Subcutaneous abdominal adipose tissue (tissue), 5 donors: ENCODE results near the gene CLDN9.

Source experiments
- H3K27ac ChIP-seq: one replicate; pipeline ENCODE4 v1.7.0; 2013; ENCODE audit warnings: low read depth, mild to moderate bottlenecking, inconsistent platforms, low read length, moderate library complexity
- H3K27me3 ChIP-seq, 5 donors: one replicate each; pipeline ENCODE4 v1.7.0; 2013; ENCODE audit warnings: low read length in 5 of 5, inconsistent platforms in 1 of 5; ENCODE audit not compliant: control insufficient read depth in 5 of 5, insufficient read depth in 4 of 5
- H3K36me3 ChIP-seq, 5 donors: one replicate each; pipeline ENCODE4 v1.7.0; 2013; ENCODE audit warnings: low read length in 5 of 5; ENCODE audit not compliant: control insufficient read depth in 5 of 5, insufficient read depth in 5 of 5
- H3K4me1 ChIP-seq, 5 donors: one replicate each; pipeline ENCODE4 v1.7.0; 2013; ENCODE audit warnings: low read length in 5 of 5, mild to moderate bottlenecking in 3 of 5, moderate library complexity in 1 of 5; ENCODE audit not compliant: control insufficient read depth in 5 of 5, insufficient read depth in 5 of 5
- H3K4me3 ChIP-seq, 5 donors: one replicate each; pipeline ENCODE4 v1.7.0; 2013; ENCODE audit warnings: low read length in 5 of 5, low read depth in 1 of 5
- H3K9ac ChIP-seq, 5 donors: one replicate each; pipeline ENCODE4 v1.7.0; 2013; ENCODE audit warnings: low read length in 5 of 5, mild to moderate bottlenecking in 4 of 5, moderate library complexity in 3 of 5
- H3K9me3 ChIP-seq, 5 donors: one replicate each; pipeline ENCODE4 v1.7.0; 2013; ENCODE audit warnings: low read length in 5 of 5; ENCODE audit not compliant: control insufficient read depth in 5 of 5
- donor health status: healthy.
- donor health status: healthy.
- donor health status: healthy.
- donor health status: healthy.
- donor health status: healthy.

CLDN9 gene

GRCh38 chr16:3017344-3017743 lies 4.6 kb downstream of the CLDN9 start:
- H3K9me3 ChIP-seq, result no peaks in the 10 kb centered on the region
- no peaks in the 10 kb centered on the region for H3K36me3 ChIP-seq
- H3K9ac ChIP-seq, result no peak overlapping the region
- peaks cover 0 to 31% (median 22%) of the 10 kb centered on the region in 5 donors for H3K4me1 ChIP-seq
- H3K27ac ChIP-seq, result no peak overlapping the region
- no peak overlapping the region for H3K4me3 ChIP-seq
- peaks cover 24 to 47% (median 28%) of the 10 kb centered on the region in 5 donors for H3K27me3 ChIP-seq

- H3K27me3 ChIP-seq, result peaks cover 20 to 41% (median 23%) of the 10 kb centered on the region in 5 donors
- H3K9ac ChIP-seq, result no peak within 1 kb of the TSS
- no peaks in the 10 kb centered on the region for H3K36me3 ChIP-seq
- H3K4me1 ChIP-seq, result peaks cover 4 to 37% (median 28%) of the 10 kb centered on the region in 5 donors
- no peak within 1 kb of the TSS for H3K27ac ChIP-seq
- H3K4me3 ChIP-seq, result no peak within 1 kb of the TSS
- no peaks in the 10 kb centered on the region for H3K9me3 ChIP-seq
These were observed 5.2 kb downstream of the CLDN9 start, which contains the start of gene CLDN6 for GRCh38 chr16:3017794-3018506. CLDN6 (minus strand) TSS chr16:3018183; CDS start chr16:3016021, 2,162 bp downstream.

DNA sequence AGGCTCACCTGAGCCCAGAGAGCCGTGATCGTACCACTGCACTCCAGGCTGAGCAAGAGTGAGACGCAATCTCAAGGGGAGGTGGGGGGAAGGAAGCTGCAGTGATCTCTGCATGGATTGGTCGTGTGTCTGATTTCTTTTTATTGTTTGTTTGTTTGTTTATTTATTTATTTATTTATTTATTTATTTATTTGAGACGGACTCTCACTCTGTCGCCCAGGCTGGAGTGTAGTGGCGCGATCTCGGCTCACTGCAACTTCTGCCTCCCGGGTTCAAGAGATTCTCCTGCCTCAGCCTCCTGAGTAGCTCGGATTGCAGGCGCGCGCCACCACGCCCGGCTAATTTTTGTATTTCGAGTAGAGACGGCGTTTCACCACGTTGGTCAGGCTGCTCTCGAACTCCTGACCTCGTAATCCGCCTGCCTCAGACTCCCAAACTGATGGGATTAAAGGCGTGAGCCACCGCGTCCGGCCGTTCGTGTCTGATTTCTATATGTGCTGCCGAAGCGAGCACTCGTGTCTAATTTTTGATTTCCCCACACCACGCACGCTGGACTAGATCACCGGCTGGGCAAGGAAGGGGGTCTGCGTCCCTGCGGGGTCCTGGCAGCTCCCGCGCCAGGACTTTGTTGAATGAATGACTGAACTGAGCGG lies 7.0 kb downstream of the CLDN9 start:
- no peak overlapping the region for H3K27ac ChIP-seq
- H3K9me3 ChIP-seq, result no peaks in the 10 kb centered on the region
- H3K4me1 ChIP-seq, result peaks cover 4 to 53% (median 45%) of the 10 kb centered on the region in 5 donors
- H3K9ac ChIP-seq, result peak overlapping the region in 1 of 5 donors; percentile 73
- peaks cover 6 to 24% (median 10%) of the 10 kb centered on the region in 5 donors for H3K27me3 ChIP-seq
- H3K4me3 ChIP-seq, result peak overlapping the region; percentile 23 to 82 (median 70)
- no peaks in the 10 kb centered on the region for H3K36me3 ChIP-seq

DNA sequence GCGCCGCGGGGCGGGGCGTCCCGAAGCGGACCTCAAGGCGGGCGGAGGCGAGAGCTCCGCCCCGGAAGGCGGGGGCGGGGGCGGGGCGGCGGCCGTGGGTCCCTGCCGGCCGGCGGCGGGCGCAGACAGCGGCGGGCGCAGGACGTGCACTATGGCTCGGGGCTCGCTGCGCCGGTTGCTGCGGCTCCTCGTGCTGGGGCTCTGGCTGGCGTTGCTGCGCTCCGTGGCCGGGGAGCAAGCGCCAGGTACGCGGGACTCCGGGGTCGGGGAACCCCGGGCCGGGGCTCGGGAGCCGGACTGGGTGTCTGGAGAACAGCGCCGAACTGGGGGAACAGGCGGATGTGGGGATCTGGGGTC lies 7.5 kb downstream of the CLDN9 start, which contains the start of gene TNFRSF12A:
TNFRSF12A (plus strand) TSS at position 122 of the 357 bp plus-strand sequence; CDS start at position 152, 30 bp downstream.
- Histone ChIP-seq H3K27me3 (peaks cover 6 to 19% (median 10%) of the 10 kb centered on the region in 5 donors), H3K27ac (peak within 1 kb of the TSS; percentile 93), H3K4me3 (peak within 1 kb of the TSS; percentile 70 to 90 (median 82)), H3K9me3 (no peaks in the 10 kb centered on the region), H3K4me1 (peaks cover 4 to 53% (median 45%) of the 10 kb centered on the region in 5 donors), H3K36me3 (no peaks in the 10 kb centered on the region), H3K9ac (peak within 1 kb of the TSS; percentile 66 to 96 (median 92))

DNA sequence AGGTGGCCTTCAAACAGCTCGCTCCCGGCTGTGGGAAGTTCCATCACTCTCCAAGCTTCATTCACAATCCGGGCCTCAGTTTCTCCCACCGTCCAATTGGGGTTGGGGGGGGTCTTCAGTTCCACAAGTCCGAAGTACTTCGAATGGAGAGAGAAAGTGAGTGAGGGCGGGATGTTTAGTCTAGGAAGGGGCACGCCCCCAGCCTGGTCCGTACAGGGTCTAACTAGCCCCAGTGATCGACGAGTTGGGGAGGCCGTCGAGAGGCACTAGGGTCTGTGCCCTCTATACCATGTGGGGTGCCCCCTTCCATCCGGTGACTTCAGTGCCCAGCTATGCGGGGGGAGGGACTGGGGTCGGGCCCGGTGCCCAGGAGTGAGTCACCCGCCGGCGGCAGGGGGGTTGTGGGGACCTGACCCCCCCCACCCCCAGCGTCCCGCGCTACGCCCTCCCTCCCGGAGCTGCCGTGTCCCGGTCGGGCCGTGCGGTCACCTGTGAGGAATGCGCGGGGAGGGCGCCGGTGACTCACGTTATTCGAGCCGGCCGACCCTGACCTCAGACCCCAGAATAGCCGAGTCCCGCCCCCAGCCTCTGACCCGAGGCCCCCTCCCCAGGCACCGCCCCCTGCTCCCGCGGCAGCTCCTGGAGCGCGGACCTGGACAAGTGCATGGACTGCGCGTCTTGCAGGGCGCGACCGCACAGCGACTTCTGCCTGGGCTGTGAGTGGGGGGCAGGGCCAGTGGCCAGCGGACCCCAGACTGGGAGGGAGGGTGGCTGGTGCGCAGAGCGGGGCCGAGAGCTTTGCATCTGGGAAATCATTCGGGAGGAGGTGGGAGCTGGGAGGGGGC lies 8.1 kb downstream of the CLDN9 start:
- H3K4me1 ChIP-seq, result peaks cover 4 to 53% (median 45%) of the 10 kb centered on the region in 5 donors
- H3K36me3 ChIP-seq, result peaks cover 0 to 3% (median 0%) of the 10 kb centered on the region in 5 donors
- peak overlapping the region; percentile 66 to 96 (median 92) for H3K9ac ChIP-seq
- peak overlapping the region; percentile 93 for H3K27ac ChIP-seq
- peaks cover 6 to 19% (median 10%) of the 10 kb centered on the region in 5 donors for H3K27me3 ChIP-seq
- H3K4me3 ChIP-seq, result peak overlapping the region; percentile 70 to 90 (median 82)
- H3K9me3 ChIP-seq, result no peaks in the 10 kb centered on the region

- Histone ChIP-seq H3K9ac (peak overlapping the region; percentile 26 to 92 (median 72)), H3K9me3 (no peaks in the 10 kb centered on the region), H3K4me3 (peak overlapping the region; percentile 59 to 86 (median 70)), H3K36me3 (peaks cover 0 to 11% (median 6%) of the 10 kb centered on the region in 5 donors), H3K27me3 (peaks cover 6 to 19% (median 10%) of the 10 kb centered on the region in 5 donors), H3K27ac (peak overlapping the region; percentile 93), H3K4me1 (peaks cover 4 to 53% (median 45%) of the 10 kb centered on the region in 5 donors)
These were observed 8.9 kb downstream of the CLDN9 start for GRCh38 chr16:3021449-3022207.

GRCh38 chr16:3022208-3022683 lies 9.5 kb downstream of the CLDN9 start:
- H3K4me3 ChIP-seq, result peak overlapping the region; percentile 36 to 86 (median 79)
- no peaks in the 10 kb centered on the region for H3K9me3 ChIP-seq
- H3K4me1 ChIP-seq, result peaks cover 4 to 53% (median 45%) of the 10 kb centered on the region in 5 donors
- H3K27me3 ChIP-seq, result peaks cover 5 to 14% (median 10%) of the 10 kb centered on the region in 5 donors
- H3K9ac ChIP-seq, result peak overlapping the region; percentile 26 to 92 (median 76)
- H3K36me3 ChIP-seq, result peaks cover 0 to 17% (median 12%) of the 10 kb centered on the region in 5 donors
- peak overlapping the region; percentile 93 for H3K27ac ChIP-seq

GRCh38 chr16:3022684-3023414 lies 10.1 kb downstream of the CLDN9 start:
- H3K27me3 ChIP-seq, result peaks cover 4 to 9% (median 8%) of the 10 kb centered on the region in 5 donors
- H3K9ac ChIP-seq, result peak overlapping the region; percentile 0 to 94 (median 72)

More at GRCh38 chr16:3022684-3023414, 10.1 kb downstream of the CLDN9 start:
- Histone ChIP-seq H3K4me3 (peak overlapping the region; percentile 48 to 82 (median 78)), H3K27ac (peak overlapping the region; percentile 93), H3K36me3 (peaks cover 0 to 19% (median 14%) of the 10 kb centered on the region in 5 donors), H3K4me1 (peaks cover 4 to 54% (median 45%) of the 10 kb centered on the region in 5 donors), H3K9me3 (no peaks in the 10 kb centered on the region)
